ENCODE measurements around the gene RELN.
A peak's percentile ranks its signal among the peaks of the same experiment; 100 is the strongest.
"Not testable (repeated sequence)": the region's sequence is repeated elsewhere in the genome, so short reads cannot be mapped to it uniquely, and the experiment has no call there.

The RELN gene

DNA sequence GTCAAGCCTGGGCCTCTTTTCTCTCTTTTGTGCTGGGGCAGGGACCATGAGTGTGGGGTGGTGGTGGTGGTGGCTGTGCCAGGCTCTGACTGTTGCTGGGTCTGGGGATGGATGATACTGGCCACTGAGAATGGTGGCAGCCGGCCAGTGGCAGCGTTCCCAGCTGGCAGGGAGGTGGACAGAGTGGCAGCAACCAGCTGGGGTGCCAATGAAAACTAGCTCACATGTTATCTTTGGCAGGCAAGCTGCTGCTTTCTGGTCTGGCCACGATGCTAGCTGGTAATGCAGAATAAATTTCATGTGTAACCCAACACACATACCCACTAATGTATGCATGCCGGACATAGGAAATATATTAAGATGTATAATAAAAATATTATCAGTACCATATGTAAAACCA, 448.4 kb downstream of the RELN start:
- no peak for DNase-seq

- DNase-seq = no peak
Observed at GRCh38 chr7:103540338-103540737, 449.1 kb downstream of the RELN start.

GRCh38 chr7:103539875-103540274, 449.6 kb downstream of the RELN start:
- DNase-seq = no peak

GRCh38 chr7:103538964-103539709, 450.3 kb downstream of the RELN start:
- no peak for DNase-seq

DNA sequence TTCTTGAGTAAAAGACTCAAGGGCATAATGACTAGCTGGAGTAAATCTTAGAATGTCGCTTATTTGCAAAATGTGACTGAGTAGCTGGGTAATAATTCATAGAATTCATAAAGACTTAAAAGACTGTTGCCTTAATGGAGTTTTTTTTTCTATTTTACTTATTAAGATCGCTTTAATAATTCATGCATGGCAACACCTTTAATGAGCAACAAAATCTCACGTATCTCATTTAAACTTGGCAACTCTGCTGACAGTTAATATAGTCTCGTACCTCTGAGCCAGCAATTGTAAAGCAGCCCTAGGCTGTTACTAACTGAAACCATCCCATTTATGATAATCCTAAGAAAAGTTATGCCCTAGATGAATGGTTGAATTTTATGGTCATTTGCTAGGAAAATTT, 455.7 kb downstream of the RELN start:
- DNase-seq = no peak

- no peak for DNase-seq
Observed at GRCh38 chr7:103532955-103533354, 456.5 kb downstream of the RELN start.

- no peak for DNase-seq
Observed at GRCh38 chr7:103528152-103528551, 461.3 kb downstream of the RELN start.

GRCh38 chr7:103525937-103526336, 463.5 kb downstream of the RELN start:
- DNase-seq = no peak

GRCh38 chr7:103524042-103524907, 465.2 kb downstream of the RELN start:
- peak; percentile 10 for DNase-seq

DNA sequence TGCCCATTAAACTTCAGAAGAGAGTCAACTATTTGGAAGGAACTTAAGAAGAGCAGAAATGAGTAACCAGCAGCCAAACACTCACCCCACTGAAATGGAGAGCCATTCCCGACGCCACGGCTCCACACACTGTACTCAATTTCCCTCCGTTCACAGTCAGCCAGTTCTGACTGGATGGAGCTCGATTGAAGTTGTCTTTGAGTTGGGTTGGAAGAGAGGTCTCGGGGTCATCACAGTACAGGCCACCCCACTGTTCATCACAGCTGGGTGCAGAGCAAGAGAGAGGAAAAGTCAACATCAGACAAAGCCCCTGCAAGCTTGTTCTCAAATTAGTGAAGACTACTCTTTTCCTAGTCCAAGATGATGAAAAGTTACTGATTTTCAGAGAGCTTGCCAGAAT, 467.5 kb downstream of the RELN start:
- DNase-seq = no peak

- no peak for DNase-seq
Observed at GRCh38 chr7:103504505-103505135, 484.8 kb downstream of the RELN start.

DNA sequence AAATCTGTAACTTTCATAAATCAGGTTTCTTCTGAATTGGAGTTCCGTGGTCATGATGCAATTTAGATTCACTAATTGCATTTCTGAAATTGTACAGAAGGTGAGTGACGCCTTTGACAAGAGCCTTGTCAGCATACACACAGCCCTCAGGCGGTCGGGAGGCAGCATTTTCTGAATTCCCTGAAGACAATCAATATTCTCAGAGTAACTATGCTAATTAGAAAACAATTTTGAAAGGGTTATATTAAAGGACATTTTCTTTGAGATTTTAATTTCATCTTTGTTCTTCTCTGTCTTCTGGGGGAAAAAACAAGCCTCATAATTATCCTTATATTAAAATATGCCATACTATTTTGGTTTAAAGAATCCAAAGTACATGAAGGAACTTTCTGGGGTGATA, 488.3 kb downstream of the RELN start:
- DNase-seq = no peak

DNA sequence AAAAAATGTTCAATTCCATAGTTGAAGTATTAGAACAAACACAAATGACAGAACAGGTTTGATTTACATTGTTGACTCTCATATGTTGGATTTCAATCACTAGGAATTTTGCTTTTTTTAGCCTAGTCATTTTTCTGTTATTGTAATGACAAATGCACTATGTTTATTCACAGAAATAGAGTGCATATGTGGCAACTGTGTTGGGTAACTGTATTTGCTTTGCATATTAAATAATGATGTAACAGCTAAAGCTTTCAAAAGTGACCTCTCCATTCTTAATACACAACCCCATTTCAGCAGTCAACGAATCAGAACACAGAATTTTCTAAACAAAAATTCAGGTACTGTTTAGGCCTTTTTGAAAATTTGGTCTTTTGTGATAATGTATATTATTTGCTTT, 489.5 kb downstream of the RELN start:
- DNase-seq = no peak

DNA sequence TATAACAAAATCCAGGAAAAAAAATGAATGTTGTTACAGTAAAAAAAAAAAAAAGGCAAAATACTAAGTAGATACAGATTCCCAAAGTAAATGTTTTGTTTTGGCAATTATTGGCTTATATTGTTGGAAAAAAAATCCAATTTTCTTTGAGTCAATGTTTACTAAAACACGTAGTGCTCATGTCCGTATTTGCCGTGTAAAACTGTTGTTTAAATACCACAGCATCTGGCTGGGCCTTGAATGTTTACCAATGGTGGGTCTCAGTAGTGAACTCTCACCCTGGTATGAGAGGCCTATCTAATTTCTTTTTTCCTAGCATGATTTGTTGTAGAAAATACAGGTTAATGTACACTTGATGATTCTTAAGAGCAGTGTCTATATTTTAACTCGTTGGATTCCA, 502.0 kb downstream of the RELN start:
- DNase-seq = no peak

GRCh38 chr7:103486873-103487272, 502.6 kb downstream of the RELN start:
- not testable (repeated sequence) for DNase-seq

GRCh38 chr7:103480771-103481170, 508.7 kb downstream of the RELN start:
- DNase-seq = no peak

DNA sequence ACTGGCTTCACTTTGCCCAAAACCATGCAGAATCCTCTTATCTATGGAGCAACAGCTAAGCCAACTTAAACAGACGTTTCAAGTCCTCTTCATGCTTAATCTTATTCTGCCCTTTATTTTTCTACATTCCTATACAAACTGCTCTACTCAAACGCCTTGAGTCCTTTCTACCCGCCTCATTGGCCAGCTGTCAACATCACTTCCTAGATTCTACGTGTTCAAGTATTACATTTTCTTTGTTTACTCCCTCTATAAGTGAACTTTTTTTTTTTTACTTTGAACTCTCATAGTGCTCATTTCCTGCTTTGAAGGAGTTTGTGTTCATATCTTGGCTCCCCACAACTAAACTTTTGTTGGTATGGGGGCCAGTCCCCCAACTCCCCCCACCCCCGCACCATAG, 514.5 kb downstream of the RELN start:
- no peak for DNase-seq

DNA sequence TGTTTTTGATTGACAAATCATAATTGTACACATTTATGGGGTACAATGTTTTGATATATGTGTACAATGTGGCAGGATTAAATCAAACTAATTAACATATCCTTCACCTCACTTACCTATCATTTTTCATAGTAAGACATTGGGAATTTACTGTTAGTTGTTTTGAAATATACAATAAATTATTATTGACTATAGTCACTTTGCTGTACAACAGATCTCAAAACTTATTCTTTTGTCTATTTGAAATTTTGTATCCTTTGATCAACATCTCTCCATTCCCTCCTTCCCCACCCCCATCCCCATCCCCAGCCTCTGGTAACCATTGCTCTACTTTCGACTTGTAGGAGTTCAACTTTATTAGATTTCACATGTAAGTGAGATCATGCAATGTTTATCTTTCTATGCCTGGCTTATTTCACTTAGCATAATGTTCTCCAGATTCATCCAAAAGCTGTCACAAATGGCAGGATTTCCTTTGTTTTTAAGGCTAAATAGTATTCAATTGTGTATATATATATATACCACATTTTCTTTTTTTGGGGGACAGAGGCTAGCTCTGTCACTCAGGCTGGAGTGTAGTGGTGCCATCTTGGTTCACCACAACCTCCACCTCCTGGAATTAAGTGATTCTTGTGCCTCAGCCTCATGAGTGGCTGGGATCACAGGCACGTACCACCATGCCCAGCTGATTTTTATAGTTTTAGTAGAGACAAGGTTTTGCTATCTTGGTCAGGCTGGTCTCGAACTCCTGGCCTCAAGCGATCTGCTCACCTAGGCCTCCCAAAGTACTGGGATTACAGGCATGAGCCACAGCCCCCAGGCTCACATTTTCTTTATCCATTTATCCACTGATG, 520.1 kb downstream of the RELN start:
- DNase-seq = no peak

DNA sequence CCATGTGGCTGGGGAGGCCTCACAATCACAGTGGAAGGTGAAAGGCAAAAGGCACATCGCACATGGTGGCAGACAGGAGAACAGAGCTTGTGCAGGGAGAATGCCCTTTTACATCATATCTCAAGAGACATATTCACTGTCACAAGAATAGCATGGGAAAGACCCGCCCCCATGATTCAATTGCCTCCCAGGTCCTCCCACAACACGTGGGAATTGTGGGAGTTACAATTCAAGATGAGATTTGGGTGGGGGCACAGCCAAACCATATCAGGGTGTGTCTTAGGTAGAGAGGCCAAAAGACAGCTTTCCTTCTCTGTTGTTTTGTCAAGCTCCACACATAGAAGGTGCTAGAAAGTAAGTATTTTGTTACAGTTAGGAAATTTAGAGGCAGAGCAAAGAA, 522.6 kb downstream of the RELN start:
- DNase-seq = no peak

- no peak for DNase-seq
Observed at GRCh38 chr7:103462358-103462757, 527.1 kb downstream of the RELN start.

- DNase-seq = peak; percentile 75
Observed at GRCh38 chr7:103447073-103447960, 542.1 kb downstream of the RELN start.

DNA sequence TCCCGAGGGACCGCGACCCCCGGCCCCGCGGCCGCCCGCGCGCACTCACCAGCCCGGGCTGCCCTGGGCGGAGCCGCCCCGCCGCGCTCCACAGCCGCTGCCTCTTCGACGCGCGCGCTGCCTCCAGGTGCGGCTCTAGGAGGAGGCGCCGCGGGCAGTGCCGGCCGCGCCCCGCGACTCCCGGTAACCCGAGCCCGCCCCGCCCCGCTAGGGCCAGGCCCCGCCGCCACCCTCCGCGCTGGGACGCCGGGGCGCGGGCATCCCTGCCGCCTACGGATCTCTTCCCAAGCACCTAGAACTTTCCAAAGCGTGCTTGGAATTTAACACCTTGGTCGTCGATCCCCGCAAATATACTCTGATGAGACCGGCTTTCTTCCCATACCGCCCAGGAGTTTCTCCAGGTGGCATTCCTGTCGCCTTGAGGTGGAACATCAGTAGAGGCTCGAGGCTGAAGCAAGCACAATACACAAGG, 543.4 kb downstream of the RELN start, which contains the start of gene SLC26A5:
Gene SLC26A5 (minus strand): TSS at position 159 of the 472 bp plus-strand sequence. CDS start 24,693 bp downstream, outside the sequence.
- peak; percentile 73 for DNase-seq

All from NCI-H345 (cell line).